ENCODE results near the gene SPRN. TPM values are rescaled to one million over a fixed set of nuclear protein-coding genes. Genes with fewer than 3 reads are reported as not detected.

SPRN gene
- total RNA-seq, 2 donors from 2014 or later, result 0.11 to 0.24 TPM

GRCh38 chr10:133466683-133467275, 42.4 kb upstream of the SPRN start:
- no peak overlapping the region for H3K9ac ChIP-seq (ENCODE audit: extremely low read depth, low read length, poor library complexity, severe bottlenecking)
- peaks cover 26% of the 10 kb centered on the region for H3K9me3 ChIP-seq (ENCODE audit: control insufficient read depth, low read length)
- H3K27ac ChIP-seq (ENCODE audit: low read depth, low read length), result no peak overlapping the region
- H3K27ac Mint-ChIP-seq, result no peak overlapping the region
- H3K4me1 ChIP-seq (ENCODE audit: control insufficient read depth, insufficient read depth, low read length), result no peaks in the 10 kb centered on the region
- no peak for DNase-seq
- 80 to 88% methylated on average over 6 to 7 of the region's 7 CpGs for WGBS, 2 experiments (ENCODE audit: insufficient coverage in 1 of 2, insufficient read length in 1 of 2)
- no peaks in the 10 kb centered on the region for H3K27me3 Mint-ChIP-seq (ENCODE audit: insufficient read depth)
- peaks cover 2% of the 10 kb centered on the region for H3K36me3 Mint-ChIP-seq (ENCODE audit: low read depth)
- H3K4me1 Mint-ChIP-seq, result no peaks in the 10 kb centered on the region
- no peak overlapping the region for H3K4me3 ChIP-seq (ENCODE audit: low read length)
- H3K4me3 Mint-ChIP-seq, result no peak overlapping the region
- peaks cover 83% of the 10 kb centered on the region for H3K9me3 Mint-ChIP-seq
- H3K36me3 ChIP-seq (ENCODE audit: control insufficient read depth, insufficient read depth, low read length), result no peaks in the 10 kb centered on the region
- no peak for TF ChIP-seq CTCF (conservative IDR thresholded peaks at IDR 0.05)
- H3K27me3 ChIP-seq (ENCODE audit: control insufficient read depth, insufficient read depth, low read length, poor library complexity, severe bottlenecking), result no peaks in the 10 kb centered on the region

- Mint-ChIP-seq H3K27me3 (ENCODE audit: insufficient read depth) (no peaks in the 10 kb centered on the region), H3K36me3 (ENCODE audit: low read depth) (peaks cover 4% of the 10 kb centered on the region), H3K4me1 (no peaks in the 10 kb centered on the region), H3K4me3 (no peak overlapping the region), H3K9me3 (peaks cover 83% of the 10 kb centered on the region), H3K27ac (no peak overlapping the region)
- 76 to 90% methylated on average over 4 to 7 of the region's 7 CpGs for WGBS, 2 experiments (ENCODE audit: insufficient coverage in 1 of 2, insufficient read length in 1 of 2)
- Histone ChIP-seq H3K9me3 (ENCODE audit: control insufficient read depth, low read length) (peaks cover 22% of the 10 kb centered on the region), H3K27me3 (ENCODE audit: control insufficient read depth, insufficient read depth, low read length, poor library complexity, severe bottlenecking) (no peaks in the 10 kb centered on the region), H3K4me3 (ENCODE audit: low read length) (no peak overlapping the region), H3K4me1 (ENCODE audit: control insufficient read depth, insufficient read depth, low read length) (no peaks in the 10 kb centered on the region), H3K27ac (ENCODE audit: low read depth, low read length) (no peak overlapping the region), H3K36me3 (ENCODE audit: control insufficient read depth, insufficient read depth, low read length) (no peaks in the 10 kb centered on the region), H3K9ac (ENCODE audit: extremely low read depth, low read length, poor library complexity, severe bottlenecking) (no peak overlapping the region)
- no peak for TF ChIP-seq CTCF (conservative IDR thresholded peaks at IDR 0.05)
- no peak for DNase-seq
Observed at GRCh38 chr10:133465950-133466474, 41.6 kb upstream of the SPRN start.

- Histone ChIP-seq H3K27me3 (ENCODE audit: control insufficient read depth, insufficient read depth, low read length, poor library complexity, severe bottlenecking) (no peaks in the 10 kb centered on the region), H3K36me3 (ENCODE audit: control insufficient read depth, insufficient read depth, low read length) (no peaks in the 10 kb centered on the region), H3K27ac (ENCODE audit: low read depth, low read length) (no peak overlapping the region), H3K9me3 (ENCODE audit: control insufficient read depth, low read length) (peaks cover 15% of the 10 kb centered on the region), H3K4me1 (ENCODE audit: control insufficient read depth, insufficient read depth, low read length) (no peaks in the 10 kb centered on the region), H3K9ac (ENCODE audit: extremely low read depth, low read length, poor library complexity, severe bottlenecking) (no peak overlapping the region), H3K4me3 (ENCODE audit: low read length) (no peak overlapping the region)
- Mint-ChIP-seq H3K4me1 (no peaks in the 10 kb centered on the region), H3K4me3 (no peak overlapping the region), H3K27ac (no peak overlapping the region), H3K9me3 (peaks cover 83% of the 10 kb centered on the region), H3K36me3 (ENCODE audit: low read depth) (peaks cover 4% of the 10 kb centered on the region), H3K27me3 (ENCODE audit: insufficient read depth) (no peaks in the 10 kb centered on the region)
- DNase-seq, result no peak
- no peak for TF ChIP-seq CTCF (conservative IDR thresholded peaks at IDR 0.05)
- whole genome bisulfite sequencing, 2 experiments (ENCODE audit: insufficient coverage in 1 of 2, insufficient read length in 1 of 2), result 87 to 89% methylated on average over 36 to 55 of the region's 55 CpGs
Observed at GRCh38 chr10:133465191-133465949, 40.9 kb upstream of the SPRN start.

Data from endodermal cell (in vitro differentiated cells).